HUES64 (cell line): ENCODE data around the gene PPARA.
"Not testable (repeated sequence)": the region's sequence is repeated elsewhere in the genome, so short reads cannot be mapped to it uniquely, and the experiment has no call there.

Experiments
- H3K27ac ChIP-seq: 2 replicates; pipeline ENCODE4 v1.7.0; 2013; ENCODE audit warnings: low read depth, low read length, inconsistent platforms
- H3K27me3 ChIP-seq: 2 replicates; pipeline ENCODE4 v1.6.1; 2013; ENCODE audit warnings: mild to moderate bottlenecking, low read length; ENCODE audit not compliant: insufficient read depth
- H3K36me3 ChIP-seq: 2 replicates; pipeline ENCODE4 v1.6.1; 2013; ENCODE audit warnings: mild to moderate bottlenecking, low read length; ENCODE audit not compliant: insufficient read depth
- H3K4me1 ChIP-seq: 2 replicates; pipeline ENCODE4 v1.6.1; 2013; ENCODE audit warnings: mild to moderate bottlenecking, low read length, moderate library complexity; ENCODE audit not compliant: insufficient read depth
- H3K4me3 ChIP-seq: 2 replicates; pipeline ENCODE4 v1.5.1; 2013; ENCODE audit warnings: mild to moderate bottlenecking, low read length, moderate library complexity
- H3K9ac ChIP-seq: 2 replicates; pipeline ENCODE4 v1.6.1; 2013; ENCODE audit warnings: mild to moderate bottlenecking, low read depth, low read length
- H3K9me3 ChIP-seq: 2 replicates; pipeline ENCODE4 v1.6.1; 2013; ENCODE audit warnings: low read depth, low read length; ENCODE audit not compliant: insufficient read depth
- WGBS: fragments of 150-250, 120-280 bp; methylation state at CpG from one replicate; pipeline ENCODE4 v1.1.7; 2013; ENCODE audit warnings: missing lambda C conversion rate; 5-methylcytosine and 5-hydroxymethylcytosine counted together

The PPARA gene

GRCh38 chr22:46256358-46256958, 106.1 kb downstream of the PPARA start:
- Histone ChIP-seq H3K27ac (no peak overlapping the region), H3K4me3 (no peak overlapping the region), H3K27me3 (peaks cover 45% of the 10 kb centered on the region), H3K9ac (no peak overlapping the region), H3K9me3 (0 out of 2 replicates have a peak, but pooled peaks cover 5% of the 10 kb centered on the region), H3K4me1 (peaks cover under 1% of the 10 kb centered on the region; the same call in 1 of the 2 replicates), H3K36me3 (no peaks in the 10 kb centered on the region)
- 77% methylated on average over 8 of the region's 8 CpGs for WGBS

GRCh38 chr22:46259374-46259773, 109.0 kb downstream of the PPARA start:
- Histone ChIP-seq H3K27ac (no peak overlapping the region), H3K9me3 (peaks cover 5% of the 10 kb centered on the region; the same call in 1 of the 2 replicates), H3K27me3 (peaks cover 73% of the 10 kb centered on the region), H3K36me3 (no peaks in the 10 kb centered on the region), H3K4me1 (no peaks in the 10 kb centered on the region), H3K4me3 (no peak overlapping the region), H3K9ac (no peak overlapping the region)
- WGBS, result 90% methylated on average over 12 of the region's 12 CpGs

GRCh38 chr22:46260038-46260437, 109.7 kb downstream of the PPARA start:
- Histone ChIP-seq H3K9ac (no peak overlapping the region), H3K4me3 (no peak overlapping the region), H3K27me3 (peaks cover 75% of the 10 kb centered on the region), H3K36me3 (no peaks in the 10 kb centered on the region), H3K27ac (no peak overlapping the region), H3K4me1 (no peaks in the 10 kb centered on the region), H3K9me3 (peaks cover 8% of the 10 kb centered on the region)
- 83% methylated on average over 6 of the region's 6 CpGs for WGBS

- Histone ChIP-seq H3K9me3 (peaks cover 15% of the 10 kb centered on the region), H3K4me3 (peak overlapping the region; percentile 35), H3K4me1 (peaks cover 2% of the 10 kb centered on the region; the same call in 1 of the 2 replicates), H3K27ac (no peak overlapping the region), H3K27me3 (peaks cover 83% of the 10 kb centered on the region), H3K9ac (no peak overlapping the region; the same call in 1 of the 2 replicates), H3K36me3 (no peaks in the 10 kb centered on the region)
- WGBS, result 8% methylated on average over 109 of the region's 109 CpGs
Measured at GRCh38 chr22:46262449-46263215, 112.3 kb downstream of the PPARA start.

GRCh38 chr22:46263216-46263590, 112.9 kb downstream of the PPARA start, which contains the start of gene PKDREJ:
TSS of gene PKDREJ (minus strand) at chr22:46263343. CDS start at chr22:46263322, 21 bp downstream.
- Histone ChIP-seq H3K9ac (no peak within 1 kb of the TSS; the same call in 1 of the 2 replicates), H3K4me1 (peaks cover 2% of the 10 kb centered on the region; the same call in 1 of the 2 replicates), H3K9me3 (peaks cover 15% of the 10 kb centered on the region), H3K27ac (no peak within 1 kb of the TSS), H3K4me3 (peak within 1 kb of the TSS; percentile 35), H3K36me3 (no peaks in the 10 kb centered on the region), H3K27me3 (peaks cover 77% of the 10 kb centered on the region)
- 43% methylated on average over 30 of the region's 30 CpGs for WGBS

- not testable (repeated sequence) for H3K4me3 ChIP-seq, H3K27ac ChIP-seq, H3K36me3 ChIP-seq, H3K4me1 ChIP-seq, H3K9me3 ChIP-seq, H3K9ac ChIP-seq
- over 99% methylated on average over 6 of the region's 6 CpGs for WGBS
- H3K27me3 ChIP-seq, result peaks cover 65% of the 10 kb centered on the region
Measured at GRCh38 chr22:46264520-46264919, 114.2 kb downstream of the PPARA start.

- H3K27me3 ChIP-seq, result peaks cover 54% of the 10 kb centered on the region
- H3K27ac ChIP-seq, H3K9me3 ChIP-seq, H3K9ac ChIP-seq, H3K36me3 ChIP-seq, H3K4me1 ChIP-seq, H3K4me3 ChIP-seq: not testable (repeated sequence)
- WGBS, result 85% methylated on average over 4 of the region's 4 CpGs
Measured at GRCh38 chr22:46265627-46266026, 115.3 kb downstream of the PPARA start.

GRCh38 chr22:46267431-46268279, 117.3 kb downstream of the PPARA start, which contains the start of gene TTC38:
TSS of gene TTC38 (plus strand) at chr22:46268008. CDS start at chr22:46268040, 32 bp downstream.
- H3K27ac ChIP-seq, result no peak within 1 kb of the TSS
- H3K4me3 ChIP-seq, result peak within 1 kb of the TSS; percentile 69
- peaks cover 10% of the 10 kb centered on the region for H3K9me3 ChIP-seq
- H3K4me1 ChIP-seq, result peaks cover 2% of the 10 kb centered on the region; the same call in 1 of the 2 replicates
- H3K9ac ChIP-seq, result peak within 1 kb of the TSS; percentile 69
- 2% methylated on average over 74 of the region's 74 CpGs for WGBS
- peaks cover 7% of the 10 kb centered on the region; the same call in 1 of the 2 replicates for H3K36me3 ChIP-seq
- H3K27me3 ChIP-seq, result peaks cover 34% of the 10 kb centered on the region

- H3K36me3 ChIP-seq, result peaks cover 21% of the 10 kb centered on the region
- 95% methylated on average over 11 of the region's 11 CpGs for WGBS
- peaks cover 10% of the 10 kb centered on the region for H3K9me3 ChIP-seq
- peaks cover 15% of the 10 kb centered on the region for H3K27me3 ChIP-seq
- H3K4me1 ChIP-seq, result peaks cover 2% of the 10 kb centered on the region; the same call in 1 of the 2 replicates
- no peak overlapping the region for H3K27ac ChIP-seq
- H3K4me3 ChIP-seq, result no peak overlapping the region
- H3K9ac ChIP-seq, result no peak overlapping the region
Measured at GRCh38 chr22:46269564-46269963, 119.2 kb downstream of the PPARA start.

- peaks cover 42% of the 10 kb centered on the region for H3K36me3 ChIP-seq
- H3K4me3 ChIP-seq, result no peak overlapping the region
- peaks cover 3% of the 10 kb centered on the region; the same call in 1 of the 2 replicates for H3K27me3 ChIP-seq
- no peaks in the 10 kb centered on the region for H3K9me3 ChIP-seq
- 92% methylated on average over 7 of the region's 8 CpGs for WGBS
- no peak overlapping the region for H3K27ac ChIP-seq
- H3K9ac ChIP-seq, result no peak overlapping the region
- peaks cover 1% of the 10 kb centered on the region; the same call in 1 of the 2 replicates for H3K4me1 ChIP-seq
Measured at GRCh38 chr22:46272196-46272595, 121.9 kb downstream of the PPARA start.
